NCI-H1417 (cell line): ENCODE results near the gene CEP164.

Source experiments
- DNase-seq, 3 experiments: peaks; one replicate each; lab custom pipeline; 2025; lab: John Stamatoyannopoulos, UW

CEP164 gene

GRCh38 chr11:117461396-117462182, 133.9 kb downstream of the CEP164 start:
- no peak for DNase-seq

GRCh38 chr11:117462183-117462863, 134.7 kb downstream of the CEP164 start:
- DNase-seq: peak in 2 of 3 experiments; percentile 39 to 90

GRCh38 chr11:117462864-117463247, 135.2 kb downstream of the CEP164 start:
- DNase-seq: peak in 1 of 3 experiments; percentile 54
